Measurements from ENCODE around the gene RAB31. TPM values are rescaled to one million over a fixed set of nuclear protein-coding genes. Genes with fewer than 3 reads are reported as not detected.
A peak's percentile ranks its signal among the peaks of the same experiment; 100 is the strongest.
"Not testable (repeated sequence)": the region's sequence is repeated elsewhere in the genome, so short reads cannot be mapped to it uniquely, and the experiment has no call there.

The RAB31 gene
- polyA plus RNA-seq, 1 donor, result 15.5 TPM

DNA sequence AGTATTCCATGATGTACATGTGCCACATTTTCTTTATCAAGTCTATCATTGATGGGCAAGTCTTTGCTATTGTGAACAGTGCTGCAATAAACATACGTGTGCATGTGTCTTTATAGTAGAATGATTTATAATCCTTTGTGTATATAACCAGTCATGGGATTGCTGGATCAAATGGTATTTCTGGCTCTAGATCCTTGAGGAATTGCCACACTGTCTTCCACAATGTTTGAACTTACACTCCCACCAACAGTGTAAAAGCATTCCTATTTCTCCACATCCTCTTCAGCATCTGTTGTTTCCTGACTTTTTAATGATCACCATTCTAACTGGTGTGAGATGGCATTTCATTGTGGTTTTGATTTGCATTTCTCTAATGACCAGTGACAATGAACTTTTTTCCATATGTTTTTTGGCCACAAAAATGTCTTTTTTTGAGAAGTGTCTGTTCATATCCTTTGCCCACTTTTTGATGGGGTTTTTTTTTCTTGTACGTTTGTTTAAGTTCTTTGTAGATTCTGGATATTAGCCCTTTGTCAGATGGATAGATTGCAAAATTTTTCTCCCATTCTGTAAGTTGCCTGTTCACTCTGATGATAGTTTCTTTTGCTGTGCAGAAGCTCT lies 60.1 kb downstream of the RAB31 start:
- H3K4me1 ChIP-seq (ENCODE audit: control insufficient read depth, insufficient read depth, low read length); H3K4me3 ChIP-seq (ENCODE audit: low read length); H3K36me3 ChIP-seq (ENCODE audit: control insufficient read depth, insufficient read depth, low read length); H3K27ac ChIP-seq (ENCODE audit: low read length); DNase-seq; H3K27me3 ChIP-seq (ENCODE audit: control insufficient read depth, insufficient read depth, low read length); H3K9me3 ChIP-seq (ENCODE audit: control insufficient read depth, low read depth, low read length): not testable (repeated sequence)
- 100% methylated on average over 1 of the region's 2 CpGs for WGBS (ENCODE audit: insufficient coverage, low lambda C conversion rate)

DNA sequence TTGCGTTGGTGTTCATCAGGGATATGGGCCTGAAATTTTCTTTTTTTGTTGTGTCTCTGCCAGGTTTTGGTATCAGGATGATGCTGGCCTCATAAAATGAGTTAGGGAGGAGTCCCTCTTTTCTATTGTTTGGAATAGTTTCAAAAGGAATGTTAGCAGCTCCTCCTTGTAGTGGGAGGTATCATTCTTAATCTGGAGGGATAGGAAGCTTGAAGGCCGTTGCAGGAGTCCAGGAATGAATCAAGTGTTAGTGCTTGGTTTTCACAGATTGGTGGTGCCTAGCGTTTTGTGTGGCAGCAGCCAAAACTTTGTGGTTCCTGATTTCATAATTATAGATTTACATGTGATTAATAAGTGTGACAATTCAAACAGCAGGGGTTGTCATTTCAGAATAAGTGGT lies 62.0 kb downstream of the RAB31 start:
- H3K9me3 ChIP-seq (ENCODE audit: control insufficient read depth, low read depth, low read length); H3K27me3 ChIP-seq (ENCODE audit: control insufficient read depth, insufficient read depth, low read length); H3K4me3 ChIP-seq (ENCODE audit: low read length); H3K27ac ChIP-seq (ENCODE audit: low read length); DNase-seq; H3K36me3 ChIP-seq (ENCODE audit: control insufficient read depth, insufficient read depth, low read length); H3K4me1 ChIP-seq (ENCODE audit: control insufficient read depth, insufficient read depth, low read length): not testable (repeated sequence)
- no CpG with 5 or more reads among the region's 3 CpGs for WGBS (ENCODE audit: insufficient coverage, low lambda C conversion rate)

GRCh38 chr18:9771261-9771976 lies 63.3 kb downstream of the RAB31 start:
- no peaks in the 10 kb centered on the region for H3K27me3 ChIP-seq (ENCODE audit: control insufficient read depth, insufficient read depth, low read length)
- no peak overlapping the region for H3K27ac ChIP-seq (ENCODE audit: low read length)
- no peaks in the 10 kb centered on the region for H3K36me3 ChIP-seq (ENCODE audit: control insufficient read depth, insufficient read depth, low read length)
- peak; percentile 60 to 67 for DNase-seq
- WGBS (ENCODE audit: insufficient coverage, low lambda C conversion rate), result no CpG with 5 or more reads among the region's 18 CpGs
- peaks cover 2% of the 10 kb centered on the region for H3K4me1 ChIP-seq (ENCODE audit: control insufficient read depth, insufficient read depth, low read length)
- no peaks in the 10 kb centered on the region for H3K9me3 ChIP-seq (ENCODE audit: control insufficient read depth, low read depth, low read length)
- H3K4me3 ChIP-seq (ENCODE audit: low read length), result no peak overlapping the region

GRCh38 chr18:9771977-9772660 lies 64.0 kb downstream of the RAB31 start:
- H3K27ac ChIP-seq (ENCODE audit: low read length), result no peak overlapping the region
- no peak for DNase-seq
- no peaks in the 10 kb centered on the region for H3K9me3 ChIP-seq (ENCODE audit: control insufficient read depth, low read depth, low read length)
- no peaks in the 10 kb centered on the region for H3K27me3 ChIP-seq (ENCODE audit: control insufficient read depth, insufficient read depth, low read length)
- H3K4me1 ChIP-seq (ENCODE audit: control insufficient read depth, insufficient read depth, low read length), result peaks cover 2% of the 10 kb centered on the region
- H3K4me3 ChIP-seq (ENCODE audit: low read length), result no peak overlapping the region
- 100% methylated on average over 1 of the region's 14 CpGs for WGBS (ENCODE audit: insufficient coverage, low lambda C conversion rate)
- H3K36me3 ChIP-seq (ENCODE audit: control insufficient read depth, insufficient read depth, low read length), result no peaks in the 10 kb centered on the region

DNA sequence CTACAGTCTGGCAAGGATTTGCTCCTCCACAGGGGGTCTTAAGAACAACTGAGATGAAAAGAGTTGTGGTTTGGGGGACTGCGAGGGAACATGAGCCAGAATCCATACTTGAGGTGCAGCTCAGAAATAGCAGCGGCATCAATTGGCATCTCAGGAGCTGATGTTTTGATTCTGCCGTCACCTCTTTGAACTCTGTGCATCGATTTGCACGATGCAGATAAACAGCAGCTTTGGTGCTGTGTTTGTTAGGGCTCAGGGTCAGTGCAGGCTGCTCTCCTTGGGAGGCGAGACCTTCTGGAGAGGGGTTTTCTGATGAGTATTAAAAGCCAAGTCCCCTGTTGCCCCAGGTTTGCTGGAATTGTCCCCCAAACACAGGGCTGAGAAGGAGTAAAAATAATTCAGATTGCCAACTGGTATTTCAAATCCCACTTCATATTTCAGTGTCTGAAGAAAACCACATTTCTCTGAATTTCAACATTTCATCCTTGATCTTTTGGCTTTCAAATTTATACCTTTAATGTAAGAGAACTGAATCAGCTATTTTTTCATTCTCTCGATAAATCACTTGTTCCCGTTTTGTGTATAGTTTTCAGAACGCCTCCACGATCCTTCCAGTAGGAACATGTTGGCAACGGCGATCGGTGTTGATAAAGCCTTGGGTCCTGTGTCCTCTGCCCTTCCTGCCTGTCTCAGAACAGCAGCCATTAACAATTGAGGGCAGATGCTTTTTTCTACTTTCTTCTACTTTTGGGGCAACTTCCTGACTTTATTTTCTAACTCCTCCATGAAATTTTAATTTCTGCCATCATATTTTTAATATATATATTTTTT lies 65.0 kb downstream of the RAB31 start:
- Histone ChIP-seq H3K27ac (ENCODE audit: low read length) (no peak overlapping the region), H3K27me3 (ENCODE audit: control insufficient read depth, insufficient read depth, low read length) (no peaks in the 10 kb centered on the region), H3K4me1 (ENCODE audit: control insufficient read depth, insufficient read depth, low read length) (peaks cover 2% of the 10 kb centered on the region), H3K36me3 (ENCODE audit: control insufficient read depth, insufficient read depth, low read length) (no peaks in the 10 kb centered on the region), H3K4me3 (ENCODE audit: low read length) (no peak overlapping the region), H3K9me3 (ENCODE audit: control insufficient read depth, low read depth, low read length) (no peaks in the 10 kb centered on the region)
- no peak for DNase-seq
- WGBS (ENCODE audit: insufficient coverage, low lambda C conversion rate), result 87% methylated on average over 6 of the region's 13 CpGs

- Histone ChIP-seq H3K4me3 (ENCODE audit: low read length) (no peak overlapping the region), H3K4me1 (ENCODE audit: control insufficient read depth, insufficient read depth, low read length) (peaks cover 2% of the 10 kb centered on the region), H3K36me3 (ENCODE audit: control insufficient read depth, insufficient read depth, low read length) (no peaks in the 10 kb centered on the region), H3K27ac (ENCODE audit: low read length) (no peak overlapping the region), H3K27me3 (ENCODE audit: control insufficient read depth, insufficient read depth, low read length) (no peaks in the 10 kb centered on the region), H3K9me3 (ENCODE audit: control insufficient read depth, low read depth, low read length) (no peaks in the 10 kb centered on the region)
- WGBS (ENCODE audit: insufficient coverage, low lambda C conversion rate), result 86% methylated on average over 1 of the region's 5 CpGs
- no peak for DNase-seq
Observed at GRCh38 chr18:9774150-9774549, 66.0 kb downstream of the RAB31 start.

DNA sequence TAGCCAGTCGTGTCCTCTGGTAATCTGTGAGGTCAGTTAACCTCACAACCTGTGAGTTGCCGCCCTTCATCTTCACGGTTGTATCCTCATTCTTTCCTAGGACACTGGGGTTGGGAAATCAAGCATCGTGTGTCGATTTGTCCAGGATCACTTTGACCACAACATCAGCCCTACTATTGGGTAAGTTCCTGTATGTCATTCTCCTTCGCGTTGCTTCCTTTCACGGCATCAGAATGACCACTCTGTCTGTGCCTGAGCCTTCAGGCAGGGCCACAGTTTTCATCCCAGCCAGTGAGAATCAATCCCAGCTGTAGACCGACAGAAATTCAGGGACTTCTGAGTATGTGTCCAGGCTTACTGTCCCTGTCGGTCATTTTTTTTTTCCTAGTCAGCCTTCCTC lies 67.1 kb downstream of the RAB31 start:
- 70% methylated on average over 1 of the region's 10 CpGs for WGBS (ENCODE audit: insufficient coverage, low lambda C conversion rate)
- no peak overlapping the region for H3K27ac ChIP-seq (ENCODE audit: low read length)
- no peaks in the 10 kb centered on the region for H3K9me3 ChIP-seq (ENCODE audit: control insufficient read depth, low read depth, low read length)
- DNase-seq, result no peak
- no peak overlapping the region for H3K4me3 ChIP-seq (ENCODE audit: low read length)
- H3K4me1 ChIP-seq (ENCODE audit: control insufficient read depth, insufficient read depth, low read length), result peaks cover 9% of the 10 kb centered on the region
- H3K27me3 ChIP-seq (ENCODE audit: control insufficient read depth, insufficient read depth, low read length), result no peaks in the 10 kb centered on the region
- H3K36me3 ChIP-seq (ENCODE audit: control insufficient read depth, insufficient read depth, low read length), result no peaks in the 10 kb centered on the region

DNA sequence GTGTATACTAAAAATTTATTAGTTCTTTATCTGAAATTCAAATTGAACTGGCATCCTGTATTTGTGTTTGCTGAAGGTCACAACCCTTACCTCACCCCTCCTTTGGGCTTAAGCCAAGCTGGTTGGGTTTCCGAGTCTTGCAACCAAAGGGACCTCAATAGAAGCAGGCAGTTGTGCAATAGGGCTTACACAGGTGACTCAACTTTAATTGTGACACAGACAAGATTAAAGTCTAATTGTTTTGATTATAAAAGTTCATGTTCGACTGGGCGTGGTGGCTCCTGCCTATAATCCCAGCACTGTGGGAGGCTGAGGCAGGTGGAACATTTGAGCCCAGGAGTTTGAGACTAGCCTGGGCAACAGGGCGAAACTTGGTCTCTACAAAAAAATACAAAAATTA lies 71.5 kb downstream of the RAB31 start:
- H3K4me1 ChIP-seq (ENCODE audit: control insufficient read depth, insufficient read depth, low read length), result peaks cover 9% of the 10 kb centered on the region
- WGBS (ENCODE audit: insufficient coverage, low lambda C conversion rate), result no CpG with 5 or more reads among the region's 4 CpGs
- peak; percentile 70 to 85 for DNase-seq
- H3K36me3 ChIP-seq (ENCODE audit: control insufficient read depth, insufficient read depth, low read length), result no peaks in the 10 kb centered on the region
- no peaks in the 10 kb centered on the region for H3K27me3 ChIP-seq (ENCODE audit: control insufficient read depth, insufficient read depth, low read length)
- H3K4me3 ChIP-seq (ENCODE audit: low read length), result no peak overlapping the region
- H3K9me3 ChIP-seq (ENCODE audit: control insufficient read depth, low read depth, low read length), result no peaks in the 10 kb centered on the region
- H3K27ac ChIP-seq (ENCODE audit: low read length), result peak overlapping the region; percentile 7

- Histone ChIP-seq H3K4me3 (ENCODE audit: low read length) (no peak overlapping the region), H3K27ac (ENCODE audit: low read length) (no peak overlapping the region), H3K36me3 (ENCODE audit: control insufficient read depth, insufficient read depth, low read length) (no peaks in the 10 kb centered on the region), H3K9me3 (ENCODE audit: control insufficient read depth, low read depth, low read length) (no peaks in the 10 kb centered on the region), H3K4me1 (ENCODE audit: control insufficient read depth, insufficient read depth, low read length) (peaks cover 9% of the 10 kb centered on the region), H3K27me3 (ENCODE audit: control insufficient read depth, insufficient read depth, low read length) (no peaks in the 10 kb centered on the region)
- WGBS (ENCODE audit: insufficient coverage, low lambda C conversion rate), result no CpG with 5 or more reads among the region's 11 CpGs
- DNase-seq, result peak in 1 of 2 donors; percentile 41
Observed at GRCh38 chr18:9782073-9782857, 74.2 kb downstream of the RAB31 start.

All from large intestine (tissue), 3 donors.